ENCODE results near the gene IGSF8.

DNA sequence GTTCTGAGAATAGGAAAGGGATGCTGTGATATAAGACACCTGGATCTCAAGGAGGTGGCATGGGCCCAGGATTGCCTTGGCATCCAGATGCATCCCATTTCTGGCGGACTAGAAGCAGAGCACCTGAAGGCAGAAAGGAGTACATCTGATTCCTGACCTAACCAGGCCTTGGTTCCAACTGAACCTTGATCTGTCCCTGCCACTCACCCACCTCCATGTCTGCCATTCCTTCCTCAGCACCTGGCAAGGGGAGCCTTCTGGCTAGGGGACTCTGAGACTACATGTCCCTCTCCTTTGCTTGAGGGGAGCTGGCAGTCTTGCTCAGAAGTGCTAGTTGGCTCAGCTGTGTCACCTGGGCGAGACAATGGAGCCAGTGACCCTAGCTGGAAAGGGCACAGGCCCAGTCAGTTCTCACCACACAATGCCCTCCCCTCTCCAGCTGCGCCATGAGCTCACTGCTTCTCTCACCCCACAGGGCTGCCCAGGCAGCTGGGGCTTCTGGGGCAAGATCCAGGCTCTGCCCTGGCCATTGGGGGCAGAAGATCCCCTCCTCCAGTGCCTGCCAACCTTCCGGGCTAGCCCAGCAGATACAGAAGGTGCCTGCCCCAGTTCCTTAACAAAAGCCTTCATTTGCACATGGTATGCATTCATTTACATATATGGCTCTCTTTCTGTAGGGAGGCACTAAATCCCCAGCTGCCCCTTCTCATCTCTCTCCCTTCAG lies 2.9 kb downstream of the IGSF8 start:
- TF ChIP-seq, protein P1, sequence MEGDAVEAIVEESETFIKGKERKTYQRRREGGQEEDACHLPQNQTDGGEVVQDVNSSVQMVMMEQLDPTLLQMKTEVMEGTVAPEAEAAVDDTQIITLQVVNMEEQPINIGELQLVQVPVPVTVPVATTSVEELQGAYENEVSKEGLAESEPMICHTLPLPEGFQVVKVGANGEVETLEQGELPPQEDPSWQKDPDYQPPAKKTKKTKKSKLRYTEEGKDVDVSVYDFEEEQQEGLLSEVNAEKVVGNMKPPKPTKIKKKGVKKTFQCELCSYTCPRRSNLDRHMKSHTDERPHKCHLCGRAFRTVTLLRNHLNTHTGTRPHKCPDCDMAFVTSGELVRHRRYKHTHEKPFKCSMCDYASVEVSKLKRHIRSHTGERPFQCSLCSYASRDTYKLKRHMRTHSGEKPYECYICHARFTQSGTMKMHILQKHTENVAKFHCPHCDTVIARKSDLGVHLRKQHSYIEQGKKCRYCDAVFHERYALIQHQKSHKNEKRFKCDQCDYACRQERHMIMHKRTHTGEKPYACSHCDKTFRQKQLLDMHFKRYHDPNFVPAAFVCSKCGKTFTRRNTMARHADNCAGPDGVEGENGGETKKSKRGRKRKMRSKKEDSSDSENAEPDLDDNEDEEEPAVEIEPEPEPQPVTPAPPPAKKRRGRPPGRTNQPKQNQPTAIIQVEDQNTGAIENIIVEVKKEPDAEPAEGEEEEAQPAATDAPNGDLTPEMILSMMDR (IDR thresholded peaks at IDR 0.05; ENCODE audit: low read depth, low read length, poor library complexity, severe bottlenecking) = no peak
- no peak for TF ChIP-seq EZH2phosphoT487 (IDR thresholded peaks at IDR 0.05; ENCODE audit: borderline replicate concordance, low read length)
